ENCODE measurements around the gene PLCD1.
"Not testable (repeated sequence)": the region's sequence is repeated elsewhere in the genome, so short reads cannot be mapped to it uniquely, and the experiment has no call there.

PLCD1 gene

GRCh38 chr3:38036906-38037305, 7.5 kb upstream of the PLCD1 start:
- DNase-seq (ENCODE audit: low read depth): no peak

- no peak for DNase-seq (ENCODE audit: low read depth)
Observed at GRCh38 chr3:38036286-38036685, 6.8 kb upstream of the PLCD1 start.

GRCh38 chr3:38034335-38034734, 4.9 kb upstream of the PLCD1 start:
- not testable (repeated sequence) for DNase-seq (ENCODE audit: low read depth)

GRCh38 chr3:38033586-38033985, 4.1 kb upstream of the PLCD1 start:
- not testable (repeated sequence) for DNase-seq (ENCODE audit: low read depth)

DNA sequence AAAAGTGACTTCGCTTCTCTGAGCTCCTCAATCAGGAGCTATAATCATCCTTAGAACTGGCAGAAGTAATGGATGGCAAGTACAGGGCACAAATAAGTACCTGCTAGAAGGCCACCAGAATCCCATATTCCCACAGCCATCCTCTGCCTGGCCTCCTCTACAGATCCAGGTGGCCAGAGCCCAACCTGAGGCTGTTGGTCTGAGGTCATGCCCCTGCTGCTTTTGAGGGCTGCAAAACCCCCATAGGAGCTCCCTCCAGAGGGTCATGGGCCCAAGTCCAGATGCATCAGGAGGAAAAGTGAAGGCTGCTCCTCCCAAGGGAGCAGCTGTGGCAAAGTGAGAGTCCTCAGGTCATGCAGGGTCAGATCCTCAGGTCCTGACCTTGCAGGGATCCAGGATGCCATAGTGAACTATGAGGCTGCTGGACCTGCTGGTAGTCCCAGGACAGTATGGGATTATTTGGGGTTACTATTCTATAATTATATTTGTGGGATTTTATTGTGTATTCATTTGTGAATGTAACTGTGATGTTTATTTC, 3.0 kb upstream of the PLCD1 start:
- DNase-seq (ENCODE audit: low read depth): no peak

- peak; percentile 58 for DNase-seq (ENCODE audit: low read depth)
Observed at GRCh38 chr3:38031022-38031994, 1.9 kb upstream of the PLCD1 start.

DNA sequence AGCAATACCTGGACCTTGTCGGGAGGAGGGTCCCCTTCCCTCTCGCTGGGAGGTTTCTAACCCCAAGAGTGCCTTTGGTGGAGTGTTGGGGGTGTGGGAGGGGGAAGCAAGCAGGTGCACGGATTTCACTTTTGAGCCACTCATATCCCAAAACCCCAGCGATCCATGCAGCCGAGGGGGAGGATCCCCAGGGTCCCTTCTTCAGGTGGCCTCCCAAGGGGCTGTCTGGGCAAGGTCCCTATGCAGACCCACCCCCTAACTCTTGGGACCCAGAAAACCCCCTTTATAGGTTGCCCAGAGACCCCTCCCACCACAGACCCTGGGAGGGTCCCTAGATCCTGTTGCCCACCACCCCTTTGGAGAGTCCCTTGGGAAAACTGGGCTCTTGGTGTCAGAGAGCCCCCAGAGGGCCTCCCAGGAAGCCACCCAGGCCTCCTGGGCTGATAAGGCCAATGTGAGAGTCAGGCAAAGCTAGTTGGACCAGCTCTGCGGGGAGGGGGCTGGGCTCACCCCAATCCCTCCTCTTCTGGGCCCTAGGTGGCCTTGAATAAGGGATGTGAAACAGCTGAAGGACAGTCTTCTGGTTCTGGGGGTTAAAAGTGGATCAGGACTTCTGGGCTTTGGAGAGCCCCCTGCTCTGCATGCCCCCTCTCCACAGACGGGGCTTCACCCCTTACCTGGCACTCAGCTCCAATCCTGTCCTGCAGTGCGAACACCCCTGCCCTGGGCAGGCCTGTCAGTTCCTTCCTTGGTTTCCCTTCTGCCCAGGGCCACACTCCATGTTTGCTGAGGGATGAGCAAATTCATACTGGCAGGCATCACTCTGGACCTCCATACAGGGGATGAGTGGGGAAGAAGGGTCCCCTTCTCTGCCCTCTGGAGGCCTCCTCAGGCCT, 932 bp upstream of the PLCD1 start:
- DNase-seq (ENCODE audit: low read depth): no peak

- no peak for DNase-seq (ENCODE audit: low read depth)
Observed at GRCh38 chr3:38028621-38029361, 651 bp downstream of the PLCD1 start.

DNA sequence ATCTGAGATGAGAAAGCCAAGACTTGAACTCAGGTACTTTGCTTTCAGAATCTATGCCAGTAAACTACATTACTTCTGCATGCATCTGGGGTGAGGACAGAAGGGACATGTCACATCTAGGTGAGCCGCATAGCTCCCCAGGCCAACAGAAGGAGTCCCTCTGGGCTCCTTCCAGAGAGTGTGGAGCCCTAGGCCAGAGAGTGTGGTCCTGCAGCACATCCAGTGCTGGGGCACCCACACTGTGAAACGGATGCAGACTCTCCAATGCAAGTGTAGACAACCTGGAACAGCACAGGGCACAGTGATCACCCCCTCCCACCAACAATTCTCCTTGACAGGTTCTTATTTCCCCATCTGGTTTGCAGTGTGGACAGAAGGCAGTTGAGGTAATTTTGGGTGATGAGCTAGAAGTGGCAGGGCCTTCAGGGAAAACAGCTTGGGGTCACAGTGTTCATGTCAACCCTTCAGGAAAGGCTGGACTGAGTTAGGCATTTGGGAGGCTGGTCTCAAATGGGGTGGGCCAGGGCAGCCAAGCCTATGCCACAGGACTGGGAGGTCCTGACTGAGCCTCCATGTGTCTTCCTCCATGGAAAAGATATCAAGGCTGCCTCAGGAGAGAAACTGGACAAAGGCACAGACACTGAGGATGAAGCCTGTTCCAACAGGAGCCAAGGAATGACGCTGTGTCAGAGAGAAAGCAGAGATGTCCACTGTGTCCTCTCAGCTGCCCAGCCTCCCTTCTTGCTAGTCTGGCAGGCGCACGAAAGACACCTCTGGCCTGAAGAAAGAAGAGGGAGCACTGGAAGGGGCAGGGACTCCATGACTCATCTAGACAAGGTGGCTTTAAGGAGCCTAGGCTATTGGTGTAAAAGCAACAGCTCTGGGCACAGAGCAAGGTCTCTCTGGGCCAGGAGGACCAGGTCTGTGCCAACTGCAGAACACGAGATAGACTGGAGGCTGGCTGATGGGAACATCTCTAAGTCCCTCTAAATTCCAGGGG, 1.7 kb downstream of the PLCD1 start:
- no peak for DNase-seq (ENCODE audit: low read depth)

DNA sequence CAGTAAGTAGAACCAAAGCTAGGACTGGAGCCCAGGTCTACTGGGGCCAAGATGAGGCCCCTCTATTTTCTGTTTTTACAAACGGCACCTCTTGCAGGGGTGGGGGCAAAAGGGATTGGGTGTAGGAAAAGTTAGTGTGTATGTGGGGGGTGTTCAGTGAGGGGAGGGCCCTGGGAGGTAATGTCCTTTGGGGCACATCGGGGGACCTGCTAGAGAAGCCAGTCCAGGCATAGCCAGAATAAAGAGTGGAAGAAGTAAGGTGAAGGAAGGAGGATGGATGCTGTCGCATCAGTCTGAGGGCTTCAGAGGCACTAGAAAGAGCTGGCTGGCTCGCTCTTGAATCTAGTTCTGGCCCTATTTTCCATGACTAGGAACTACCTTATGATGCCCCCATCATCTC, 2.6 kb downstream of the PLCD1 start:
- no peak for DNase-seq (ENCODE audit: low read depth)

- no peak for DNase-seq (ENCODE audit: low read depth)
Observed at GRCh38 chr3:38022896-38023709, 6.3 kb downstream of the PLCD1 start.

GRCh38 chr3:38022301-38022700, 7.1 kb downstream of the PLCD1 start:
- DNase-seq (ENCODE audit: low read depth): no peak

- no peak for DNase-seq (ENCODE audit: low read depth)
Observed at GRCh38 chr3:38021196-38021595, 8.2 kb downstream of the PLCD1 start.

GRCh38 chr3:38020342-38020726, 9.1 kb downstream of the PLCD1 start:
- DNase-seq (ENCODE audit: low read depth): no peak

DNA sequence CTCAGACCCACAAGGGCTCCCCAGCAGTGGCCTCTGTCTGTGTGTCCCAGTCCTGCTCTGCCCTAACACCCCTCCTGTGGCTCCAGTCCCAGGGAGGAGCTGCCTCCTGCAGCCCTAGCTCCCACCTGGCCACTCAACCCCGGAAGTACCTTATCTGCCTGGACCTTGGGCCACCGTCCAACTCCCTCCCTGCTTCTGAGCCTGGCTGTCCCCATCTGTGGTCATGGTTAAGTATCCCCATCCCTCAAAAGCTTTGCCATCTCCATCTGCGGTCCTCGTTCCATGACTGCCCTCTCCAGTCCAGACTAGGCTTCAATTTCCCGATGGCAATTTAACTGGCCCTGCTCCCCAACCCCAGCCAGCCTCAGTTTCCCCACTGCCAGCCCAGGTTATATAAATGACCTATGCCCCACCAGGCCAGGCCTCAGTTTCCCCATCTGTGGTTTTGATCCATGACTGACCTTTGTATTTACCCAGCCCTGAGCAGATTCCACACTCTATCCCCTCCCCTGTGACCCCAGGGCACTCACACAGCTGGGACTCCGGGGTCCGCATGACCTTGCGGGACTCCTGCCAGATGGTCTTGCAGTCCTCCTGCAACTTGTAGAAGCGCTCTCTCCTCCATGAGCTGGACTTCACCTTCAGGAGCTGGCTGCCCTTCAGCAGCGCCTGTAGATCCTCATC, 9.6 kb downstream of the PLCD1 start:
- no peak for DNase-seq (ENCODE audit: low read depth)

GRCh38 chr3:38018296-38019266, 10.9 kb downstream of the PLCD1 start:
- no peak for DNase-seq (ENCODE audit: low read depth)

GRCh38 chr3:38017445-38018295, 11.8 kb downstream of the PLCD1 start:
- DNase-seq (ENCODE audit: low read depth): no peak

Data from stimulated activated CD4-positive, alpha-beta T cell treated with anti-CD3 and anti-CD28 coated beads, Interleukin-2, amount 100 ng/mL, for 4 hours (primary cell).